GM20000 (cell line): ENCODE measurements around the gene PMPCA.

Experiments
- DNase-seq: peaks from one replicate; pipeline ENCODE4 v3.0.0; 2012; ENCODE audit warnings: low spot score
- CTCF ChIP-seq: IDR thresholded peaks from 2 replicates; pipeline ENCODE4 v1.5.1; 2012; ENCODE audit warnings: mild to moderate bottlenecking, control low read depth; ENCODE audit errors: extremely low read depth, missing control alignments

Gene PMPCA

GRCh38 chr9:136381966-136382513 lies 28.4 kb upstream of the PMPCA start:
- no peak for TF ChIP-seq CTCF
- DNase-seq: no peak

GRCh38 chr9:136383436-136383835 lies 27.0 kb upstream of the PMPCA start:
- no peak for TF ChIP-seq CTCF
- no peak for DNase-seq

- DNase-seq: no peak
- no peak for TF ChIP-seq CTCF
Measured at GRCh38 chr9:136385015-136385414, 25.4 kb upstream of the PMPCA start.

GRCh38 chr9:136386018-136386417 lies 24.4 kb upstream of the PMPCA start:
- TF ChIP-seq CTCF: no peak
- DNase-seq: no peak

- DNase-seq: no peak
- no peak for TF ChIP-seq CTCF
Measured at GRCh38 chr9:136387217-136387616, 23.2 kb upstream of the PMPCA start.

- DNase-seq: no peak
- no peak for TF ChIP-seq CTCF
Measured at GRCh38 chr9:136389396-136389795, 21.1 kb upstream of the PMPCA start.

- no peak for TF ChIP-seq CTCF
- DNase-seq: no peak
Measured at GRCh38 chr9:136391737-136392537, 18.5 kb upstream of the PMPCA start.
